GM19397 (cell line): ENCODE data around the gene ZNF566.

Source experiments
- ATAC-seq: cut with Tn5 transposase; IDR thresholded peaks from one replicate; pipeline ENCODE4 v1.9.1; 2021; ENCODE audit warnings: mild to moderate bottlenecking, moderate library complexity; ENCODE audit not compliant: unreplicated experiment

Gene ZNF566

GRCh38 chr19:36449059-36449670 is 40.2 kb downstream of the ZNF566 start:
- ATAC-seq, result no peak

DNA sequence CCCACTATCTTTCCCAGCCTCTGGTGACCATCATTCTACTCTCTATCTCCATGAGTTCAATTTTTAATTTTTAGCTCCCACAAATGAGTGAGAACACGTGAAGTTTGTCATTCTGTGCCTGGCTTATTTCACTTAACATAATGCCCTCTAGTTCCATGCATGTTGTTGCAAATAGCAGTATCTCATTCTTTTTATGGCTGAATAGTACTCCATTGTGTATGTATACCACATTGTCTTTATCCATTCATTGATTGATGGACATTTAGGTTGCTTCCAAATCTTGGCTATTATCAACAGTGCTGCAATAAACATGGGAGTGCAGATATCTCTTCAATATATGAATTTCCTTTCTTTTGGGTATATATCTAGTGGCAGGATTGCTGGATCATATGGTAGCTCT is 48.0 kb downstream of the ZNF566 start:
- ATAC-seq, result no peak

GRCh38 chr19:36436531-36436930 is 52.8 kb downstream of the ZNF566 start:
- no peak for ATAC-seq

- no peak for ATAC-seq
These were observed 65.4 kb downstream of the ZNF566 start for GRCh38 chr19:36423925-36424324.

- ATAC-seq, result no peak
These were observed 67.4 kb downstream of the ZNF566 start for GRCh38 chr19:36421749-36422481.

- ATAC-seq, result no peak
These were observed 68.2 kb downstream of the ZNF566 start for GRCh38 chr19:36420961-36421748.

GRCh38 chr19:36418287-36419001 is 70.9 kb downstream of the ZNF566 start, which contains the start of gene ZFP82:
TSS of gene ZFP82 (minus strand) at chr19:36418644. CDS start at chr19:36409789, 8,855 bp downstream.
- peak; percentile 95 for ATAC-seq

- ATAC-seq, result no peak
These were observed 71.5 kb downstream of the ZNF566 start for GRCh38 chr19:36417752-36418286.

GRCh38 chr19:36409841-36410240 is 79.5 kb downstream of the ZNF566 start:
- ATAC-seq, result no peak

DNA sequence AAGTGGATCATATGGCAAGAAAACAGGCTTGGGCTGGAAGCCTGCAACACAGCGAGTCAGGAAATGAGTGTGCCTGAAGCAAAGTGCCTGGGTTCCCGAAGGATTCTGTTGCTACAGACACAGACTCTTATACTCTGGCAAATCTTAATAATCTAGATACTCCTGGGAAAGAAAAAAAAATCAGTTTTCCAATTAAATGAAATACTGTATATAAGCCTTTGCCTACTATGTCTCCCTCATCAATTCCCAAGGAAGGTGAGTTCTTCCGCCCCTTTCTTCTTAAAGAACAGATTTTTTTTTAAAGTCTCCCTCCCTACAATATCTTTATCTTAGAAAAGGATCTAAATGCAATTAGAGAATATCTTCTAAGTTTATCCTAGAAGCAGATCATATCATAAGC is 81.3 kb downstream of the ZNF566 start:
- ATAC-seq, result no peak

GRCh38 chr19:36404498-36404897 is 84.9 kb downstream of the ZNF566 start:
- ATAC-seq, result no peak

DNA sequence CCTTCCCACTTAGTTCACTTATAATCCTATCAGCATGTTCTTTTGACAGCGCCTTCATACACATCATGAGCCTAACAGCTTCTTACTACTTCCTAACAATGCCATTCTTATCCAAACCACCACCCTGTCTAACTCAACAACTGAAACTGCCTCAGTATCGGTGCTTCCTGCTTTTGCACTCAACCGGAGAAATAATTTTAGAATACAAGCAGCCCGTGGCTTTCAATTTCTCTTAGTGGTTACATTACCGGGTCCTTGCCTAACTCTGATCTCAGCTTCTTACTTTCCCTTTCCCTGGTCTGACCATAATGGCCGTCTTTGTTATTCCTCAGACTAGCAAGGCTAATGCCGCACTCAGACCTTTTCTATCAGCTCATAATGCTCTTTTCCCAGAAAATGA is 87.9 kb downstream of the ZNF566 start:
- no peak for ATAC-seq

- no peak for ATAC-seq
These were observed 90.8 kb downstream of the ZNF566 start for GRCh38 chr19:36398571-36398970.
